Measurements from ENCODE around the gene PDGFD.
A peak's percentile ranks its signal among the peaks of the same experiment; 100 is the strongest.

The PDGFD gene

GRCh38 chr11:103978616-103979595 is 185.0 kb downstream of the PDGFD start:
- Histone ChIP-seq H3K4me3 (no peak overlapping the region), H3K27ac (no peak overlapping the region)

- Histone ChIP-seq H3K27ac (no peak overlapping the region), H3K4me3 (no peak overlapping the region)
Observed at GRCh38 chr11:103972013-103972412, 191.9 kb downstream of the PDGFD start.

- no peak overlapping the region for H3K4me3 ChIP-seq
Observed at GRCh38 chr11:103970701-103971249, 193.2 kb downstream of the PDGFD start.

GRCh38 chr11:103968685-103969084 is 195.3 kb downstream of the PDGFD start:
- no peak overlapping the region for H3K4me3 ChIP-seq
- H3K27ac ChIP-seq: no peak overlapping the region

More at GRCh38 chr11:103970701-103971249, 193.2 kb downstream of the PDGFD start:
- H3K27ac ChIP-seq: no peak overlapping the region

- Histone ChIP-seq H3K4me3 (no peak overlapping the region), H3K27ac (no peak overlapping the region)
Observed at GRCh38 chr11:103967985-103968384, 196.0 kb downstream of the PDGFD start.

GRCh38 chr11:103964390-103964789 is 199.6 kb downstream of the PDGFD start:
- Histone ChIP-seq H3K27ac (no peak overlapping the region), H3K4me3 (no peak overlapping the region)

GRCh38 chr11:103963648-103964047 is 200.3 kb downstream of the PDGFD start:
- Histone ChIP-seq H3K4me3 (no peak overlapping the region), H3K27ac (no peak overlapping the region)

GRCh38 chr11:103961010-103961409 is 202.9 kb downstream of the PDGFD start:
- no peak overlapping the region for H3K4me3 ChIP-seq
- H3K27ac ChIP-seq: no peak overlapping the region

- Histone ChIP-seq H3K4me3 (no peak overlapping the region), H3K27ac (no peak overlapping the region)
Observed at GRCh38 chr11:103960108-103960507, 203.8 kb downstream of the PDGFD start.

GRCh38 chr11:103959279-103959942 is 204.5 kb downstream of the PDGFD start:
- no peak overlapping the region for H3K4me3 ChIP-seq
- H3K27ac ChIP-seq: peak overlapping the region in 1 of 21 experiments; percentile 21

GRCh38 chr11:103958475-103959215 is 205.3 kb downstream of the PDGFD start:
- no peak overlapping the region for H3K27ac ChIP-seq
- no peak overlapping the region for H3K4me3 ChIP-seq

GRCh38 chr11:103953797-103954486 is 210.0 kb downstream of the PDGFD start:
- H3K4me3 ChIP-seq: no peak overlapping the region
- no peak overlapping the region for H3K27ac ChIP-seq

- Histone ChIP-seq H3K4me3 (no peak overlapping the region), H3K27ac (no peak overlapping the region)
Observed at GRCh38 chr11:103949781-103950180, 214.2 kb downstream of the PDGFD start.

- H3K27ac ChIP-seq: no peak overlapping the region
- H3K4me3 ChIP-seq: no peak overlapping the region
Observed at GRCh38 chr11:103948187-103948763, 215.7 kb downstream of the PDGFD start.

GRCh38 chr11:103947546-103947919 is 216.4 kb downstream of the PDGFD start:
- H3K27ac ChIP-seq: peak overlapping the region in 1 of 21 experiments; percentile 5
- H3K4me3 ChIP-seq: no peak overlapping the region

- Histone ChIP-seq H3K4me3 (no peak overlapping the region), H3K27ac (peak overlapping the region in 1 of 21 experiments; percentile 5)
Observed at GRCh38 chr11:103946793-103947545, 217.0 kb downstream of the PDGFD start.

- no peak overlapping the region for H3K4me3 ChIP-seq
- no peak overlapping the region for H3K27ac ChIP-seq
Observed at GRCh38 chr11:103944251-103944940, 219.6 kb downstream of the PDGFD start.

GRCh38 chr11:103942646-103943045 is 221.3 kb downstream of the PDGFD start:
- Histone ChIP-seq H3K27ac (no peak overlapping the region), H3K4me3 (no peak overlapping the region)
